Epithelial cell of proximal tubule (primary cell): ENCODE data around the gene RAC3. TPM values are rescaled to one million over a fixed set of nuclear protein-coding genes. Genes with fewer than 3 reads are reported as not detected.
"Not testable (repeated sequence)": the region's sequence is repeated elsewhere in the genome, so short reads cannot be mapped to it uniquely, and the experiment has no call there.

Source experiments
- DNase-seq: peaks from one replicate; pipeline ENCODE4 v3.0.0-alpha.2; 2011; ENCODE audit warnings: low read depth
- H3K4me3 ChIP-seq: 2 replicates; pipeline ENCODE4 v1.5.1; 2011; ENCODE audit warnings: low read depth, mild to moderate bottlenecking, low read length
- total RNA-seq: library from RNA; depleted of rRNA; stranded (reverse); fragments of >200 nt; gene quantifications from 2 replicates; pipeline ENCODE4 v1.2.3, GENCODE V29; 2015
- TF ChIP-seq, protein P1 (sequence below): conservative IDR thresholded peaks from 2 replicates; pipeline ENCODE4 v1.5.1; 2012; ENCODE audit warnings: low read depth, mild to moderate bottlenecking, low read length

The RAC3 gene
- total RNA-seq, 1 donor from 2014 or later = 60.0 TPM

DNA sequence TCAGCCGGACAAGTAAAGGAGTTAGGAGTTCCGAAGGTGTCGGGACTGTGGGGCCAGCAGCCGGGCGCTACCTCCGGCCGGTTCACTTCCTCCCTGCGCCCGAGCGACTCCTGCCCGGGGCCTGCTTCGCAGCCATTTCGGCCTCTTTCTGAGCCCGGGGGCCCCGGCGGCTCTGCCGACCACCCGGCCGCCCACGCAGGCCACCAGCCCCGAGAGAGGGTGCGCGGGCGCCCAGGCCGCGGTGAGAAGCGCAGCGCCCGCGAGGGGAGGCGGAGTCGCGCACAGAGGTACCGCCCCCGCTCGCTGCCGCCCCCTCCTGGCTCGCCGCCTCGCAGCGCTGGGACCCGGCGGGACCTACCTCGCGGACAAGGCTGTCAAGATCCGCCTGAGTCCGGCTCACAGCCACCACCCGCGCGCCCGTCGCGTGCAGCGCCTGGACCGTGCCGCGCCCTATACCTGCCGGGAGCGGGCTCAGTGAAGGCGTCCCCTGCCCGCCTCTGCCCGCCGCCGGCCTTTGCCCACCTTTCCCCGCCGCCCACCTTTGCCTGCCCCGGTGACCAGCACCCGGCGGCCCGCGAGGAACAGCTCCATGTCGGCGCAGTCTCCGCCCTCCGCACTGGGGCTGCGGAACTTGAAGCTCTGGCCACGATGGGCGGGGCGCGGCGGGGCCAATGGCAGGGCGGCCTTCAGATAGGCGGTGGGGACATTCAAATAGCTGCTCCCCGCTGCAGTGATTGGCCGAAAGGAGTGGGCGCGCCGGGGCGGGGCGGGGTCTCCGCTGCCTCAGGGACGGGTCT lies 5.8 kb downstream of the RAC3 start, which contains the start of gene DCXR:
Gene DCXR (minus strand): TSS at position 606 of the 797 bp plus-strand sequence. CDS start 15 bp downstream, at position 591.
- peak within 1 kb of the TSS; percentile 70 for H3K4me3 ChIP-seq
- peak; percentile 42 for DNase-seq
- TF ChIP-seq, protein P1, sequence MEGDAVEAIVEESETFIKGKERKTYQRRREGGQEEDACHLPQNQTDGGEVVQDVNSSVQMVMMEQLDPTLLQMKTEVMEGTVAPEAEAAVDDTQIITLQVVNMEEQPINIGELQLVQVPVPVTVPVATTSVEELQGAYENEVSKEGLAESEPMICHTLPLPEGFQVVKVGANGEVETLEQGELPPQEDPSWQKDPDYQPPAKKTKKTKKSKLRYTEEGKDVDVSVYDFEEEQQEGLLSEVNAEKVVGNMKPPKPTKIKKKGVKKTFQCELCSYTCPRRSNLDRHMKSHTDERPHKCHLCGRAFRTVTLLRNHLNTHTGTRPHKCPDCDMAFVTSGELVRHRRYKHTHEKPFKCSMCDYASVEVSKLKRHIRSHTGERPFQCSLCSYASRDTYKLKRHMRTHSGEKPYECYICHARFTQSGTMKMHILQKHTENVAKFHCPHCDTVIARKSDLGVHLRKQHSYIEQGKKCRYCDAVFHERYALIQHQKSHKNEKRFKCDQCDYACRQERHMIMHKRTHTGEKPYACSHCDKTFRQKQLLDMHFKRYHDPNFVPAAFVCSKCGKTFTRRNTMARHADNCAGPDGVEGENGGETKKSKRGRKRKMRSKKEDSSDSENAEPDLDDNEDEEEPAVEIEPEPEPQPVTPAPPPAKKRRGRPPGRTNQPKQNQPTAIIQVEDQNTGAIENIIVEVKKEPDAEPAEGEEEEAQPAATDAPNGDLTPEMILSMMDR = peak; percentile 62

DNA sequence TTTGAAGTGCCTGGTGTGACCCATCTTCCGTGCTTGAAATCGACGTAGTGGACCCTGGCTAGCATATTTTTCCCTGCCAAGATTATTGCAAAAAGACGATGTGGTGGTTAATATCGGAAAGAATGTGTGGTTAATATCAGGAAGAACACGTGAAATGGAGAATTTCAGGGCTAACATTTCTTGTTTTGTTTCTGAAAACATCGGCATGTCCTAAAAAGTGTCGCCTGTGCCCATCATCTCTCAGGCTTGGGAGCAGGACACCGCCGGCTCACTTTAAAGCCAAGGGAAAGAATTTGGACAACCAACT lies 6.4 kb downstream of the RAC3 start:
- TF ChIP-seq, protein P1 = no peak
- H3K4me3 ChIP-seq = peak overlapping the region; percentile 70
- DNase-seq = no peak

DNA sequence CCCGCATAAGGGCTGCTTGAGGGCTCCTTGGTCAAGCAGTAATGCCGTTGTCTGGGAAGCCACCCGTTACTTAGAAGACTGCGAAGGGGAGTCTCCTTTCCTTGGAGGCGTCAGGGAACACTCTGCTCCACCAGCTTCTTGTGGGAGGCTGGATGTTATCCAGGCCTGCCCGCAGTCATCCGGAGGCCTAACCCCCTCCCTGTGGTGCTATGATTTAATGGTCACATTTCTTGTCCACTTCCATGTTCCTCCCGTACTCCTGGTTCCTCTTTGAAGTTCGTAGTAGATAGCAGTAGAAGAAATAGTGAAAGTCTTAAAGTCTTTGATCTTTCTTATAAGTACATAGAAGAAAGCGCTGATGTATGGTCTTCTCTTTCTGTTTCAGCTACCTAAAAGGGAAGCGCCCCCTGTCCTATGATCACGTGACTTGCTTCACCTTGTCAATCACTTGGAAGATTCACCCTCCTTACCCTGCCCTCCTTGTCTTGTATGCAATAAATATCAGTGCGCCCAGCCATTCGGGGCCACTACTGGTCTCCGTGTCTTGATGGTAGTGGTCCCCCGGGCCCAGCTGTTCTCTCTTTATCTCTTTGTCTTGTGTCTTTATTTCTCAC lies 7.4 kb downstream of the RAC3 start:
- not testable (repeated sequence) for H3K4me3 ChIP-seq, DNase-seq

DNA sequence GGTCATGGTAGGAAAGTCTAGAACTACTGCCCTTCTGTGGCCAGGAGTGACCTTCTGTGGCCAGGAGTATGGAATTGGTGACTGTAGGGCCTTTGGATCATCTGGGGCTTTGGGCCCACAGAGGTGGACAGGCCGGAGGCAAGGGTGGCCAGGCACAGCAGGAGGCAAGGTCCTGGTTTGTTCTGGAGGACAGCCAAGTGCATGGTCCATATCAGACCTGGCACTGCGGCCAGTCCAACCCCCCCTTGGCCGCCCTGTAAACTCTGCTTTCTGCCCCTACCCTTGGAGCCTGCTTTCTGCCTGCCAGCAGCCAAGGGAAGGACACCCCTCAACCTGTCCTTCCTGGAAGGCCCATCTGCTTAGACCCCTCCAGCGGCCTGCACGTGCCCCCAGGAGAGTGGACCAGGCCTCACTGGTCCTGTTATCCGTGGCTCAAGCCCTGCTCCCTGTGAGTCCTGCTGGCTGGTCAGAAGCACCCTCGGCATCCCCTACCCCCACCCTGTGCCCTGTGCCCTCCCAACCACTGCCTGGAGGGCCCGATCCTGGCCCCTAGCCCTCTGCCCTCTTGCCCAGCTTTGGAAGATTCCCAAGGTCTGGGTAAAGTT lies 8.3 kb downstream of the RAC3 start:
- TF ChIP-seq, protein P1 = no peak
- no peak for DNase-seq
- no peak overlapping the region for H3K4me3 ChIP-seq

DNA sequence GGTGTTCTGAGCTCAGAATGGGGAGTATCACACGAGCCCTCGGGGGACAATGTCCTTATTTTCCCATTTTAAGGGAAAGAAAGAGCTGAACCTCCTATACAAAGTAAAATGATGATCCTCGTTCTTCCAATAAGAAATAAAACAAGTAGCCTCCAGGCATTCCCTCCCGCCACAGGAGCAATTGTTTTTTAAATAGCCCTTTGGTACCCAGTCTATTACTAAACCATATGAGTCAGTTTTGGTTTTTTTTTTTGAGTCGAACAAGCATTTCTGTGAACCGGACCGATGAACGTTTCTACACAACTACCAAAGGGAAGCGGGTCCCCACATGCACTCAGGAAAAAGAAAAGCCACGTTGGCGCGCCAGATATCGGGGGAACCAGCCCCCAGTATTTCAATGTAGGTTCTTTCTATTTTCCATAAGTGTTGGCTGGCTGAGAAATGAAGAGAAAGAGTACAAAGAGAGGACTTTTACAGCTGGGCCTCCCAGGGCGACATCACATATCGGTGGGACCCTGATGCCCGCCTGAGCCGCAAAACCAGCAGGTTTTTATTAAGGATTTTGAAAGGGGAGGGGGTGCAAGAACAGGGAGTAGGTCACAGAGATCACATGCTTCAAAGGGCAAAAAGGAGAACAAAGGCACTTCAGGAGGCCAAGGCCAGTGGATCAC lies 9.8 kb downstream of the RAC3 start:
- DNase-seq = no peak
- H3K4me3 ChIP-seq = no peak overlapping the region
- TF ChIP-seq, protein P1 = no peak

DNA sequence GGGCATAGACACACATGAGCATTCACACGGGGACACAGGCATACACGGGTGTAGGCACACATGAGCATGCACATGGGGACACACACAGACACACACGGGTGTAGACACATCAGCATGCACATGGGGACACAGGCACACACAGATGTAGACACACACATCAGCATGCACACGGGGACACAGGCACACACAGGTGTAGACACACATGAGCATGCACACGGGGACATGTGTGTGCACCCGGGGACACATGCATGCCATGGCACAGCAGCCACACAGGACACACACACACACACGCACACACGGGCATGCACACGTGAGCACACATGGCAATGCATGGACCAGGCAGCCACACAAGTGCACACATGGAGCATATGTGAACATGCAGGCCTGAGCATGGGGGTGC lies 11.2 kb downstream of the RAC3 start:
- DNase-seq = no peak

More for the DNA sequence above, 11.2 kb downstream of the RAC3 start:
- TF ChIP-seq, protein P1 = no peak
- H3K4me3 ChIP-seq = no peak overlapping the region
